Measurements from ENCODE around the gene PARD3.
"Not testable (repeated sequence)": the region's sequence is repeated elsewhere in the genome, so short reads cannot be mapped to it uniquely, and the experiment has no call there.

Gene PARD3

GRCh38 chr10:34406463-34407323 is 408.4 kb downstream of the PARD3 start:
- no peak for DNase-seq

GRCh38 chr10:34405611-34406462 is 409.3 kb downstream of the PARD3 start:
- DNase-seq = no peak

- no peak for DNase-seq
These were observed 411.6 kb downstream of the PARD3 start for GRCh38 chr10:34403512-34403911.

- no peak for DNase-seq
These were observed 415.0 kb downstream of the PARD3 start for GRCh38 chr10:34400075-34400474.

GRCh38 chr10:34399013-34399412 is 416.1 kb downstream of the PARD3 start:
- no peak for DNase-seq

- DNase-seq = no peak
These were observed 417.8 kb downstream of the PARD3 start for GRCh38 chr10:34397324-34397723.

GRCh38 chr10:34396663-34397062 is 418.4 kb downstream of the PARD3 start:
- no peak for DNase-seq

- DNase-seq = no peak
These were observed 422.4 kb downstream of the PARD3 start for GRCh38 chr10:34392641-34393170.

GRCh38 chr10:34391168-34391567 is 423.9 kb downstream of the PARD3 start:
- not testable (repeated sequence) for DNase-seq

- DNase-seq = no peak
These were observed 425.3 kb downstream of the PARD3 start for GRCh38 chr10:34389801-34390200.

- no peak for DNase-seq
These were observed 428.2 kb downstream of the PARD3 start for GRCh38 chr10:34386921-34387320.

GRCh38 chr10:34384372-34384771 is 430.7 kb downstream of the PARD3 start:
- DNase-seq = no peak

GRCh38 chr10:34382626-34383025 is 432.5 kb downstream of the PARD3 start:
- no peak for DNase-seq

- DNase-seq = no peak
These were observed 434.2 kb downstream of the PARD3 start for GRCh38 chr10:34380856-34381255.

- DNase-seq = no peak
These were observed 436.8 kb downstream of the PARD3 start for GRCh38 chr10:34378297-34378696.

GRCh38 chr10:34377833-34378232 is 437.3 kb downstream of the PARD3 start:
- no peak for DNase-seq

GRCh38 chr10:34374356-34375045 is 440.6 kb downstream of the PARD3 start:
- DNase-seq = no peak

- no peak for DNase-seq
These were observed 441.9 kb downstream of the PARD3 start for GRCh38 chr10:34373211-34373610.

GRCh38 chr10:34372509-34372908 is 442.6 kb downstream of the PARD3 start:
- no peak for DNase-seq

- no peak for DNase-seq
These were observed 445.0 kb downstream of the PARD3 start for GRCh38 chr10:34370126-34370525.

- DNase-seq = no peak
These were observed 446.0 kb downstream of the PARD3 start for GRCh38 chr10:34369120-34369519.

- DNase-seq = no peak
These were observed 450.7 kb downstream of the PARD3 start for GRCh38 chr10:34364253-34365037.
